Fibroblast of peridontal ligament (primary cell): ENCODE data around the gene HEPACAM2.
A peak's percentile ranks its signal among the peaks of the same experiment; 100 is the strongest.

Experiments
- DNase-seq: peaks from one replicate; pipeline ENCODE4 v3.0.0-alpha.2; 2010; ENCODE audit errors: extremely low read depth

Gene HEPACAM2

DNA sequence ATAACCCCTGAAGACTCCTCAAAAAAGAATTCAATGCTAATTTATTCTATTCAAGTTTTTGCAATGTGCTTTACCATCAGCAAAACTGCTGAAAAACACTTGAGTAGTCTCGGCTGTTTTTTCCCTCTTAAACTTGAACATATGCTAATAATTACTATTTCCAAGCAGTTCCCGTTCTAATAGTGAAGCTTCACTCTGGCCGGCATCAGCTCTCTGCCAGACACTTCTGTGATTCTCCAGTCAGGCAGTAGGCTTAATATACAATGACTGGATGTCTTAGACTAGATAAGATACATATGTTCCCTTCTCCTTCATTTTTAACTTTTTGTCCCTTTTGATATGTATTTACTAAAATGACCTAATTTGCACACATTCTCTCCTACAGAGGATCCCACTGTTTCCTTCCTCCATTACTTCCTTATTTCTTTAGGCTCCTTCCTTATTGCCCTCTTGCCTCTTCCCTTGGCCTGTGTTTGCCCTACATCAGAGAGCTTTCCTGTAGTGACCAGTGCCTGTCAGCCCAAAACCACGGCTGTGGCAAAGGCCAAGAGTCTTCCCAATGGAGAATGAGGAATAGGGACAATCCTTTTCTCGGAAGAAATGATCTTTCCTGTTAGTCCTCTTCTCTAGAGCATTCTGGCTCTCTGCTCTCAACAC, 23.5 kb downstream of the HEPACAM2 start:
- no peak for DNase-seq

DNA sequence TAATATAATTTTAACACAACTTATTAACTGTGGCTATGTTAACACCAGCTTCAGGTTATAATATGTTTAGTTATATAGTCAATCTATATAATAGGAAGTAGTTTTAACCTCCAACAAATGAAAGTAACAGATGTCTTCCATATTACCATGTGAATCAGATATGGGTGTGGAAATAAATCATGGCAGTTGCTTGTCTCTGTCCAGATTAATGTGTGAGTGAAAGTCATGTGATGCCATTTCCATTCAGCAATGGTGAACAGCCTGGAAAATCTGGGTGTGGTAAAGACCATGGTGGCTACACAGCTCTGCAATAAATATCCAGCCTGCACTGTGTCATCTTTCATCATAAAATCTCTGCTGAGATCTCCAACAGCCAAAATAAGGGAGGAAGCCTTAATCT, 27.8 kb downstream of the HEPACAM2 start:
- DNase-seq: no peak

DNA sequence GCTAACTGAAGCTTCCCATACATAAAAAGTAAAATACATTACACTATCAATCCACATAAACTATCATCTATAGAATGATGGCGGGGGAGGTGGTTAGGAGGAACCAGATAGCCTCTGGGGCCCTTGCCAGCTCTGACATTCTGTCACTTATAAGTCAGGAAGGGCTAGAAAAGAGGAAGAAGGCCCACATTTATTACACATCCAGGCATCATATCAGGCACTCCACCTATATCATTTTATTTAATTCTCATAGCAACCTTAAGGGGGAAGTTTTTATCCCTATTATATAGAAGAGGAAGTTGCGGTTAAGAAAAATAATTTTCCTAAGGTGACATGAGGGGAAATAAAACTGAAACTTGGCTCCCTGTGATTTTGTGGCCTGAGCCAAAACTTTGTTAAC, 29.9 kb downstream of the HEPACAM2 start:
- DNase-seq: no peak

DNA sequence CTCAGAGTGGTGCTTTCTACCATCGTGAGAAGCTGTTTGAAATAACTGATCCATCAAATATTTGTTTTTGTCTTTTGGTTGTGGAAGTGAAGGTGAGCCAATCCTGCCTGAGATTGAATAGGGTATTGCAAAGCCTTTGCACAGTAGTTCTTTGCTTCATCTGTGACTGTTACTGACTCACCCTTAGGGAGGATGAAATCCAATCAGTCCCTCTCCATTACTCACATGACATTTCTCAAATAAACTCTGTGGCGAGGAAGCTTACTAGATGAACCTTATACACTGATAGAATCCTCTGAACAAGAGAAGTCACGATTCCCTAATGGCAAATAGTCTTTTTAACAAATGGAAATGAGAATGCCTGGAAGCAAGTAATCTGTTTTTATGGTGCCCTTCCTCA, 31.9 kb downstream of the HEPACAM2 start:
- DNase-seq: peak; percentile 71

DNA sequence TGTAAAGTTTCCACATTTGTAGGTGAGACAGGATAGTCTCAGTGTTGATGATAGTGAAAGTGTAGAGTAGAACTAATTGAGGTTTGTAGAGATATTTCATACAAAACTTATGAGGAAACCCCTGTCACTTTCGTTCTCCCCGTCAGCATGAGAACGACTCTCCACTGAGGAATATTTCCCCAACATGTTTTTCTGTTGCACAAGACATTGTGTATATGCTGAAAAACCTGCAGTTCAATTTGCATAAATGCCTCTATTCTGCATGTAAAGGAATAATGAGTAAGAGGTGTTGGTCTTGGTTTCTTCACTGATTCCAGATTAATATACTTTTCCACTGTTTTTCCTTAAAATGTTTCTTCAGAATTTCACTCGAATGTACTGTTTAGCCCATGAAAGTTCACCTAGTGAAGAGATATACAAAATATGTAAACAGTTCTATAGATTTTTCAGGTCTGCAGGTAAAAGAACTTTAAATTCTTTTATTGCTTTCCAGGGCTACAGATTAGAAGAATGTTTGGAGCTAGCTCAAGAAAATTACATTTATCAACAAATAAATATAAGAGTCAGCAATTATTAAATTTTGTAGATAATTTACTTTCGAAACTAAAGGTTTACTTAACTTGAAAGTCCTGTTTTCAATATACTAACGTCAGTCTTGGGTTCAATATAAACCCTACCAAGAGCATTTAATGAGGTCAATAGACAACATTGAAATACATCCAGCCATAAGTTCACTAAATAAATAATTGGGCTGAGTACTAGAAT, 37.2 kb downstream of the HEPACAM2 start:
- no peak for DNase-seq

DNA sequence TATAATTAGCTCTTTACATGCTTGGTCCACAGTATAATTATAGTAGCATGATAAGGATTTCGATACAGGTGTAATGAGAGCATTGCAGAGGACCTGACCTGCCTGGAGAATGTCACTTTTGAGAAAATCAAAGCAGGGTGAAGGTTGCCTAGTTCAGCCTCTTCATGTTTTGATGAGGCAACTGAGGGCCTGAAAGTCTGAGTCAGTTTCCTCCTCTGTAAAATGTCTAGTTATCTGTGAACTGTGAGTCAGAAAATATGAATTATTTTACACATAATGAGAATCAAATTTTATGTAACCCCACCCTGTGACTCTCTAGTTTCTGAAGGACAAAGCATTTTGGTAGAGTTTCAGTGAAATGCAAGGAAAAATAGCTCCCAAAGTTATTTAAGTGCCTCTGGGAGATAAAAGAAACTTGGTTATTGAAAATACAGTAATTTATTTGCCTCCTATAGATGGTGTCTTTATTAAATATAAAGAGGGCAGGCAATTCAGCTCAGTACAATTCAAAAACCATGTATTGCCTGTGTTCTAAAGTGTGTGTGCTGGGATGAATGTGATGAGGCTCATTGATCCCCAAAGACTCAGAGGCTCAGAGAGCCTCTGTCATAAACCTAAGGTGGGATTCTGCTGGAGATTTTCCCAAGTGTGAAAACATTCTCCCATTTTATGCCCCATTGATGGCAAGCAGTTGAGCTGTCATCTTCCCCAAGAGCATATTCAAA, 40.8 kb downstream of the HEPACAM2 start:
- no peak for DNase-seq

DNA sequence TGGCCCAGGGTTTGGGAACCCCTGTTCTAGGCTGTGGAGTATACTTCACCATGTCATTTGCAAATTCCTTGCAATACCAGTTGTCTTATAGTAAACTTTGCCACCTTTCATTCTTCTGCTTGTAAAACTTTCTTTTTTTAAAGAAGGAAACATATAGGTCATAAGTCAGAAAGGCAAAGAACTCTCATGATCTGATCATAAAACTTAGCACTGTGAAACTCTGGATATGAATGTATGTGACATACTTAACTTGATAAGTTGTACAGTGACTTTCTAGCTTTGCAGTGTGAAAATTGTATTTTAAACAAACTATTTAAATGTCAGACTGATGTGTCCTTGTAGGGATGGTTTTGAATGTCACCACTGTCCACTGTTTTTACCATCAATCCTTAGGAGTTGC, 47.1 kb downstream of the HEPACAM2 start:
- DNase-seq: no peak

DNA sequence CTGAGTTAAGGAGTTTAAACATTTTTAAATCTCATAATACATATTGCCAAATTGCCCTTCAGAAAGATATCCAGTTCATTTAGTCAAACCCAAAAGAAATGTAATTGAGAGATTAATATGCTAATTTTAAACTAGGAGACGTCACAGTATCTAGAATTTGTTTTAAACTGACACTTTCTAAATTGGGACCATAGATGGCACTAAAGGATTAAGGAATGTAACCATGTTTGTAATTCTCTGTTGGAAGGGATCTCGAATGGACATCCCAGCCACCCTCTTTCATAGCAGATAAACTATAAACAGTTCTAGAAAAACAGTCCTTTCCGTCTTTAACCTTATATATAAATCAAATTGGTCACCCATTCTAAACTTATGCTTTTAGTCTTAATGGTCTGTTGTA, 48.1 kb downstream of the HEPACAM2 start:
- DNase-seq: peak; percentile 50

DNA sequence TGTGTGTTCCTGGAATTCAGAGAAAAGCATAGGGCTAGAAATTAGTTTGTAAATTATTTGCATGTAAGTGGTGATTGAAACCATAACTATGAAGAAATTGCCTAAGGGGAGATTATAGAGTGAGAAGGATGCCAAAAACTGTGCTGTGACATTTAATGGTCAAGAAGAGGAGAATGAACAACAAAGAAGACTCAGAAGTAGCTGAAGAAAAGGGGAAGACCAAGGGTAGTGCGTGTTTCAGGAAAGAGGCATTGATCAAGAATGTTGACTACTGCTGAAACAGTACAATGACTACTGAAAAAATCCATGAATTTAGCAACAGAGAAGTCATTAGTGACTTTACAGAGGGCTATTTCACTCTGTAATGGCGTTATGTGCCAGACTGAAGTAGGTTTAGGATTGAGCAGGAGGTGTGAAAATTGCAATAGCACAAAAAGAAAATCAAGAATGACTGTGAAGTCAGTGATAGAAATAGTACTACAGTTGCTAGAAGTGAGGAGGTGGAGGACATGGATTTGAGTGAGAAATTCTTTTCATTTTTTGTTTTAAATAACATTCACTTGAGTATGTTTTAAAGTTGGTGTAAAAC, 49.2 kb downstream of the HEPACAM2 start:
- DNase-seq: no peak

DNA sequence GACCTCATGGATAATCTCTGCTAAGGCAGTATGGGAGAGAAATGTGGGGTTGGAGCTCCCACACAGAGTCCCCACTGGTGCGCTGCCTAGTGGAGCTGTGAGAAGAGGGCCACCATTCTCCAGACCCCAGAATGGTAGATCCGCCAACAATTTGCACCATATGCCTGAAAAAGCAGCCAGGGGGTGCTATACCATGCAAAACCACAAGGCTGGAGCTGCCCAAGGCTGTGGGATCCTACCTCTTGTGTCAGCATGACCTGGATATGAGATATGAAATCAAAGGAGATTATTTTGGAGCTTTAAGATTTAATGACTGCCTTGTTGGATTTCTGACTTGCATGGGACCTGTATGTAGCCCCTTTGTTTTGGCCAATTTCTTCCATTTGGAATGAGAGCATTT, 51.0 kb downstream of the HEPACAM2 start:
- DNase-seq: no peak

DNA sequence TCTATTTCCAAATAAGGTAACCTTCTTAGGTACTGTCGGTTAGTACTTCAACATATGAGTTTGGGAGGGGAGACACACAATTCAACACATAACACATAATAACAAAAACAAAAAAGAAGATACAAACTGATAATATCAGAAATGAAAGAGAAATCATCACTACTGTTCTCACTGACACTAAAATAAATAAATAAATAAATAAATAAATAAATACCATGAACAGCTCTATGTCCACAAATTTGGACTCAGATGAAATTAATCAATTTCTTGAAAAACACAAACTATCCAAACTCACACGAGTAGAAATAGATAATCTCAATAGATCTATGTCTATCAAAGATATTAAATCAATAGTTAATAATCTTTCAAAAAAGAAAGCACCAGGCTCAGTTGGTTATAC, 53.6 kb downstream of the HEPACAM2 start:
- no peak for DNase-seq

DNA sequence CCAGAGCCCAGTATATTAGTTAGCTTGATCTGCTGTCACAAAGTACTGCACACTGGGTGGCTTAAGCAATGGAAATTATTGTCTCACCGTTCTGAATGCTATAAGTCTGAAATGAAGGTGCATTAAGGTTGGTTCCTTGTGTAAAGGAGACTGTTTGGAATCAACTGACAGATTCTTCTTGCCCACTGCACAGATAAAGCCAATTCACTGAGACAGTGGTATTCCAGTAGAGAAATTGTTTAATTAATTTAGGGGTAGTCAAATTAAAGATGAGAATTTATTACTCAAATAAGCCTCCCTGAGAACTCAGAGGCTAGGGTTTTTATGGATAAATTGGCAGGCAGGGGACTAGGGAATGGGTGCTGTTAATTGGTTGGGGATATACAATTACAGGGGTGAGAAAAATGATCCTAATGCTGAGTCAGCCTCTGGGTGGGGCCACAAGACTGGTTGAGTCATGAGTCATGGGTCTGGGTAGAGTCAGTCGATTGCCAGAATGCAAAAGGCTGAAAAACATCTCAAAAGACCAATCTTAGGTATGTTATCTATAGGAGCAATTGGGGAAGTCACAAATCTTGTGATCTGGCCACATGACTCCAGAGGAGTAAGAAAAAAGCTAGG, 54.6 kb downstream of the HEPACAM2 start:
- no peak for DNase-seq

DNA sequence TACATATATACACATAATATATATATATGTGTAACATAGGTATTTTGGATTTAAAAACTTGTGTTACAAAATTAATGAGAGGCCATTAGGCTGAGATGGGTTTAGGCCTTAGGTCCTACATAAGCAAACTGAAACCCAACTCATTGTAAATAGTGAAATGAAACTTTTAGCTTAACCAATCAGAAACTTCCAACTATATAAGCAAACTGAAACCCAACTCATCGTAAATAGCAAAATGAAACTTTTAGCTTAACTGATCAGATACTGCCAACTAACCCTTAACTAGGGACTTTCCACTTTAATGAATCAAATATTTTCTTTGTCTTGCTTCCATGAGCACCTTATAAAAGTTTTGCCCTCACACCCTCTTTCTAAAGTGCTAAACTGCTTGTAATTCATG, 60.8 kb downstream of the HEPACAM2 start:
- peak; percentile 46 for DNase-seq

DNA sequence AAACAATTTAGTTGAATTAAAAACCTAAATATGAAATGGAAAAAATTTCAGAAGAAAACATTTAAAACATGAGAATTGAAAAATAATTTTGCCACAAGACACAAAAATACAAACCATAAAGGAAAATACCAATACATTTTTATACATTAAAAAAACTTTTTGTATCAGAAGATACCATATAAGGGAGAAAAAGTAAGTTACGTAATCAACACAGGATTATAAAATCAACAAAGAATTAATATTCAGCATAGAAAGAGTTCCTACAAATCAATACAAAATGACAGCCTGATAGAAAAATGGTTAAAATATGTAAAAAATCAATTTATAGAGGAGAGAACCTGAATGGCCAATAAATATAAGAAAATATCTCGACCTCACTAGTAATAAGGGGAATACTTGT, 61.5 kb downstream of the HEPACAM2 start:
- DNase-seq: no peak

DNA sequence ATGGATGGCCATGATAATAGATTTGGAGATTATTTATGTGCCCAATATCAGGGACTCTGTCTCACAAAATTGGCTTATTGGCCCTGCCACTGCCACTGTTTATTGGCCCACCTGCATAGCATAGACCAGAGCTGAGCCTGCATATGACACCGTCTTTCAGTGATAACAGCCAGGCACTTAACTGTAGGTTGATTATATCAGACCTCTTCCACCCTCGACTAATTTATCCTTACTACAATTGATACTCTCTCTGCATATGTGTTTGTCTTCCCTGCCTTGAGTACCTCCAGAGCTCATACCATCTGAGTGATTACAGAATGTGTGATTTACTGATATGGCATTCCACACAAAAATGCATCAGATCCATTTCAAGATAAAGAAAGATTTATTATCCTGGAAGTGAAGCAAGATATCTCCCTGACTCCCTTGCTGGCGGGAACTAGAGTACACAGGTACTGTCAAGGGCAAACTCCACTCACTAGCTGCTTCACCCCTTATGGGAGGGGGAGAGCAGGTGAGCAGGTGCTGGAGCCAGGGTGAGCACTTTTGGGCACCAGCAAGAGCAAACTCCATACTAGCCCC, 65.0 kb downstream of the HEPACAM2 start:
- DNase-seq: no peak

DNA sequence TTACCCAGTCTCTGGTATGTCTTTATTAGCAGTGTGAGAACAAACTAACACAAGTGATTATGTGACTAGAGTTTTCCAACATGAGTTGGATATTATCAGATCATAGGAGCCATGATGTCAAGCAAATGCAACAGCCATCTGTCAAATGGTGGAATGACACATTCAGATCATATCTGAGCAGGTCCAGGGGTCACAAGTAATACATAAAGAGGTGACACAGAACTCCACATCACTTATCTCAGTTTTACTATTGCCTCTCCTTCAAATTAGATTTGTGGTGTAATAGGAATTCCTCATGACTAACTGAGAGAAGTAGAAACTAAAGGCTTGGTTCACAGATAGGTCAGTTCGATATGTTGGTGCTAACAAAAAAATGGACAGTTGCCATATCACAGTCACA, 65.9 kb downstream of the HEPACAM2 start:
- DNase-seq: no peak

DNA sequence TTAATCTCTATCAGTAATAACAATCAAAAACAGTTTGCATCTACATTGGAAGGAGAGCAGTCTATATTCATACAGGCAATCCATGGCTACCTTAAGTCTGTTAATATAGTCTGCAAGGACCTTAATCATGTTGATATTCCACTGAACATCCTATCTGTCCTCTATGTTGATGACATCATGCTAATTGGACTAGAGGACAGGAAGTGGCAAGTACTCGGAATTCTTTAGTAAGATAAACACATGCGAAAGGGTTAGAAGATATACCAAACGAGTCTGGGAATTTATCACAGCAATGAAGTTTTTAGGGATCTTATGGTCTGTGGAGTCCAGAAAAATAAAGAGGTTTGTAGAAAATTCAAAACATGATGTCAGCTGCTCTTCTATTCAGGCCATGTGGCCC, 66.8 kb downstream of the HEPACAM2 start:
- DNase-seq: no peak

DNA sequence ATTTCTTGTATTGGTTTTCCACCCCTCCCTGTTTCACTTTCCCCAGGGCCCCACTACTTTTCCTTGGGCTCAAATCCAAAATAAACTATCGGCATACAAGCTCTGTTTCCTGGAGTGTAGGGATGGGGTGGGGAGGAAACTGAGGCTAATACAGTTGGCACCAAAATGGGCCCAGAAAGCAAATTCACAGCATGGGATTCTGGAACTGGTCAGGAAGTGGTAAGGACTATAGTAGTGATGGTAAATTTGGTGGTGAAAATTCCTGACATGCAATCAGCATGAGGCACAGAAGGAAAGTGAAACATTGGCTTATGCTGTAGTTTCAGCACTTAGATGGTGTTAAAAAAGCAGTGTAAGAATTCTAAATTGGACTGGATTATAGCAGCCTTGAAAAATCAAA, 69.4 kb downstream of the HEPACAM2 start:
- DNase-seq: peak; percentile 29

DNA sequence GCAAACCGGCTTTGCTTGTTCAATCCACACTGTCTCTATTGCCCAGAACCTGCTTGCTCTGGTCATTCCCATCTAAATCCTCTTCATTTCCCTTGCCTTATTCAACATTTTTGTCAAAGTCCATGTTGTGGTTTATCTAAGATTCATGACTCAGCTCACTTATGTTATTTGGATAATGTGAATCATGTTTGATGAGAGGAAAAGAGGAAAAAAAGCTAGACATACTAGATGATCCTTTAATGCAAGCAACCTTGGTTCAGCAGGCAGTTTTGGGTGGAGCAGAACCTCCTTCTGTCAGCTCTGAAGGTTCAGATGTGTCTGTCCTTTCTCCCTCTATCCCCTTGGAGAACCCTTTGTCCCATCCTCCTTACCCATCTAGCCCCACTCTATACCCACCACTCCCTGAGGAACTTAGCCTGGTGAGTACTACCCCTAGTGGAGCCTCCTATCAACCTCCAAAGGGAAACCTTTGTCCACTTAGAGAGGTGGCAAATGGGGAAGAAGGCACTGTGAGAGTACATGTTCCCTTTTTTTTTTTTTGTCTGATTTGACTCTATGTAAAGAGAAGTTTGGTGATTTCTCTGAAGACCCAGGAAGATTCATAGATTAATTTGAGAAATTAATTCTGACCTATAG, 76.0 kb downstream of the HEPACAM2 start:
- peak; percentile 63 for DNase-seq

DNA sequence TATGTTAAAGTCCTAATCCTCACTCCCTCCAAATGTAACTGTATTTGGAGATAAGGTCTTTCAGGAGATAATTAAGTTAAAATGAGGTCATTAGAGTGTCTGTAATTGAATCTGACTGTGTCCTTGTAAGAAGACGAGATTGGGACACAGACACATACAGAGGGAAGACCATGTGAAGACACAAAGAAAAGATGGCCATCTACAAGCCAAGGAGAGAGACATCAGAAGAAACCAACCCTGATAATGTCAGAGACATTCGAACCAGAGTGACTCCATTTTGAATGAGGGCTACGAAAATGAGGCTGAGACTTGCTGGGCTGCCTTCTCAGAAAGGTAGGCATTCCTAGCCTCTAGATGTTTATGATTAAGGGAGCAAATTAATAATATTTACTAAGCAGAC, 77.5 kb downstream of the HEPACAM2 start:
- DNase-seq: no peak

DNA sequence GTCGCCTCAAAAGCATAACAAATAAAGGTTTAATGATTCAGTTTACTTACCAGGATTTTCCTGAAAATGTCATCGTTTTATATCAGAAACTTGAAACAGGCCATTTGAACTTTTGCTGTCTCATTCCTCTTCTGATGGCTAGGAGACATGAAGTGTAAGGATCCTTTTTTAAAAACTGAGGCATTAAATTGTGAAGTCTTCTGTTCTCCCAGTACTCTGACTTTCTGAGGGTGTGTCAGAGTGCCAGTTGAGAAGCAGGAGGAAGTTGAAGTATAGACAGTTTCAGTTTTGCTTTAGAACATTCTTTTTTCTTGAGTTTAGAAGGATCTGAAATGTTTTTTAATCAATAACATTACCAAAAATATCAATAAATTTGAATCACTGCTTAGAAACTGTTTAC, 78.1 kb downstream of the HEPACAM2 start, which contains the start of gene SAMD9L:
Gene SAMD9L (minus strand): TSS at position 242 of the 400 bp plus-strand sequence. CDS start 12,414 bp downstream, outside the sequence.
- DNase-seq: peak; percentile 53
